Left lung (tissue), 10 donors: Measurements from ENCODE around the gene UBE2G1. TPM values are rescaled to one million over a fixed set of nuclear protein-coding genes. Genes with fewer than 3 reads are reported as not detected.

Experiments used
- ATAC-seq: fragments of 200-7000 bp; cut with Tn5 transposase; one replicate; pipeline ENCODE4 v1.9.1; 2020; ENCODE audit warnings: moderate library complexity
- DNase-seq, 4 donors: peaks; one replicate each; pipeline ENCODE4 v3.0.0-alpha.2; 2013 to 2020
- H3K27ac ChIP-seq, 2 donors: fragments of 200-600 bp; sonication (generic) in 1 of 2; one replicate each; pipeline versions ENCODE4 v1.5.0 to v1.8.0; 2020 to 2021
- H3K27me3 ChIP-seq, 2 donors: fragments of 200-600 bp; sonication (generic) in 1 of 2; one replicate each; pipeline versions ENCODE4 v1.5.0 to v1.8.0; 2020 to 2021
- H3K36me3 ChIP-seq, 2 donors: fragments of 200-600 bp; sonication (generic) in 1 of 2; one replicate each; pipeline versions ENCODE4 v1.5.0 to v1.8.0; 2020 to 2021
- H3K4me1 ChIP-seq, 2 donors: fragments of 200-600 bp; one replicate each; pipeline ENCODE4 v1.8.0; 2021
- H3K4me3 ChIP-seq, 2 donors: fragments of 200-600 bp; sonication (generic) in 1 of 2; one replicate each; pipeline versions ENCODE4 v1.5.0 to v1.8.0; 2020 to 2021; ENCODE audit warnings: mild to moderate bottlenecking in 1 of 2
- H3K9me3 ChIP-seq, 2 donors: fragments of 200-600 bp; sonication (generic) in 1 of 2; one replicate each; pipeline versions ENCODE4 v1.5.0 to v1.8.0; 2020 to 2021
- CTCF ChIP-seq, 2 donors: fragments of 200-600 bp; sonication (generic) in 1 of 2; IDR thresholded peaks; one replicate each; pipeline versions ENCODE4 v1.5.0 to v1.8.0; 2021; ENCODE audit warnings: antibody characterized with exemption in 2 of 2
- intact Hi-C, 2 donors: fragments of 100-400 bp; cut with DNase I; formaldehyde crosslinking; loops; one replicate each; pipeline versions ENCODE4 v1.11.2 to v1.14.2; 2022
- polyA plus RNA-seq, 6 donors: library from polyadenylated mRNA; unstranded; fragments of 120-200 nt; gene quantifications; one replicate each; pipeline ENCODE4 v1.2.1, GENCODE V29; 2013; ENCODE audit not compliant: insufficient read length in 6 of 6
- total RNA-seq, 2 donors: library from RNA; stranded (reverse); fragmentation: NEBNext Ultra II Directional; extraction: Animal tissue kit (Norgen Biotek cat#: 25700); gene quantifications; one replicate each; pipeline ENCODE4 v1.2.1, GENCODE V29; 2021
- donor health status: DM: no; HTN: yes; CAD: no.
- donor health status: DM: no; HTN: no; CAD: no.

Gene UBE2G1
- total and polyA plus RNA-seq, 8 donors = 43.3 to 56.9 (median 48.3) TPM

GRCh38 chr17:4307179-4307930, 59.1 kb downstream of the UBE2G1 start:
- TF ChIP-seq CTCF (IDR thresholded peaks at IDR 0.05) = no peak
- Histone ChIP-seq H3K9me3 (no peaks in the 10 kb centered on the region), H3K36me3 (peaks cover 0 to 14% of the 10 kb centered on the region in 2 donors), H3K4me3 (no peak overlapping the region), H3K27me3 (no peaks in the 10 kb centered on the region), H3K4me1 (peaks cover 13 to 32% of the 10 kb centered on the region in 2 donors), H3K27ac (no peak overlapping the region)
- DNase-seq (no peak), ATAC-seq (no peak)
- intact Hi-C loops = no loop called here

DNA sequence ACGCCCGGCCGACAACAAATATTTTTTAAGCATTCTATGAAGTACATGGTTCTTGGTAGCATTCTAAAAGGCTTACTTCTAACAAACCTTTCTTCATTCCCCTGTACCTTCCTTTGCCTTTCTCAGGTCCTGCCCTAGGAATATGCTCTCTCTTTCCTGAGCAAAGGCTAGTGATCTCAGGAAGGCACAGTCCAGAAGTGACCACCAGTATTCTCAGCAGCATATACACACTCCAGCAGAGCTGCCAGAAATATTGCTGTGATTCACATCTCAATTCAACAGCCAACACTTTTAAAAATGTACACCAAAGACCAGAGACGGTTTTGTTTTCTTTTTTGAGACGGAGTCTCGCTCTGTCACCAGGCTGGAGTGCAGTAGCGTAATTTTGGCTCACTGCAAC, 61.3 kb downstream of the UBE2G1 start:
- no peak overlapping the region for H3K27ac ChIP-seq
- no peak for DNase-seq
- TF ChIP-seq CTCF (IDR thresholded peaks at IDR 0.05) = no peak
- peaks cover 0 to 19% of the 10 kb centered on the region in 2 donors for H3K36me3 ChIP-seq
- intact Hi-C loops = no loop called here
- no peaks in the 10 kb centered on the region for H3K27me3 ChIP-seq
- H3K4me1 ChIP-seq = peaks cover 6 to 20% of the 10 kb centered on the region in 2 donors
- no peak overlapping the region for H3K4me3 ChIP-seq
- no peak for ATAC-seq
- no peaks in the 10 kb centered on the region for H3K9me3 ChIP-seq

GRCh38 chr17:4304417-4305027, 62.0 kb downstream of the UBE2G1 start:
- peaks cover 0 to 14% of the 10 kb centered on the region in 2 donors for H3K4me1 ChIP-seq
- H3K27me3 ChIP-seq = no peaks in the 10 kb centered on the region
- H3K36me3 ChIP-seq = peaks cover 0 to 19% of the 10 kb centered on the region in 2 donors
- no peaks in the 10 kb centered on the region for H3K9me3 ChIP-seq
- intact Hi-C loops = no loop called here
- TF ChIP-seq CTCF (IDR thresholded peaks at IDR 0.05) = peak; percentile 54 to 71
- no peak overlapping the region for H3K4me3 ChIP-seq
- ATAC-seq (peak; percentile 88), DNase-seq (peak in 1 of 4 donors; percentile 29)
- no peak overlapping the region for H3K27ac ChIP-seq

DNA sequence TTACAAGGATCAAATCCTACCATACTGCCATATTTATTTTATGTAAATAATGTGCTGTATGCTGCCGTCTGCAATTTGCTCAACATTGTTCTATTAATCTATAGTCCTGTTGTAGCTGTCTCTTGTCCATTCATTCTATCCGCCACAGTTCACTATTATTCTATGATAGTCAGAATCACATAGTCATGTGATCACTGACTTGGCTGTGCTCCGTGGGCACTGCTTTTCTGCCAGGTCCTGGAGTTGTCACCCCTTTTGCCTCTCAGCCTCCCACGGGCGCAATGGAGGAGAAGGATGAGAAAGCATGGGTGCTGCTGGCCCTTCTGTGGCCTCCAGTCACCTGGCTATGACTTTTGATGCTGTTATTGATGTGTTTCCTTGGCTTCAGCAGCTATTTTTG, 65.4 kb downstream of the UBE2G1 start:
- peaks cover 0 to 5% of the 10 kb centered on the region in 2 donors for H3K4me1 ChIP-seq
- no peaks in the 10 kb centered on the region for H3K27me3 ChIP-seq
- intact Hi-C loops = no loop called here
- TF ChIP-seq CTCF (IDR thresholded peaks at IDR 0.05) = no peak
- ATAC-seq (no peak), DNase-seq (no peak)
- no peak overlapping the region for H3K4me3 ChIP-seq
- H3K36me3 ChIP-seq = peaks cover 0 to 16% of the 10 kb centered on the region in 2 donors
- no peak overlapping the region for H3K27ac ChIP-seq
- H3K9me3 ChIP-seq = no peaks in the 10 kb centered on the region

GRCh38 chr17:4297351-4297750, 69.1 kb downstream of the UBE2G1 start:
- Histone ChIP-seq H3K36me3 (peaks cover 0 to 23% of the 10 kb centered on the region in 2 donors), H3K4me1 (no peaks in the 10 kb centered on the region), H3K27ac (no peak overlapping the region), H3K4me3 (no peak overlapping the region), H3K9me3 (no peaks in the 10 kb centered on the region), H3K27me3 (no peaks in the 10 kb centered on the region)
- no peak for DNase-seq
- no peak for ATAC-seq
- TF ChIP-seq CTCF (IDR thresholded peaks at IDR 0.05) = no peak
- intact Hi-C loops = no loop called here
